Lung (tissue), 12 donors: ENCODE results near the gene TBC1D10B. TPM values are rescaled to one million over a fixed set of nuclear protein-coding genes. Genes with fewer than 3 reads are reported as not detected.

Source experiments
- ATAC-seq: fragments of 200-7000 bp; cut with Tn5 transposase; one replicate; pipeline ENCODE4 v1.9.1; 2020; ENCODE audit warnings: moderate number of reproducible peaks; ENCODE audit not compliant: insufficient read depth, low FRiP score
- DNase-seq, 3 donors: peaks; one replicate each; pipeline ENCODE4 v3.0.0-alpha.2; 2013 to 2017
- H3K27ac ChIP-seq, 2 donors: one replicate each; pipeline ENCODE4 v1.5.1; 2013; ENCODE audit warnings: mild to moderate bottlenecking in 2 of 2, moderate library complexity in 2 of 2, control low read depth in 1 of 2, inconsistent platforms in 1 of 2, low read depth in 1 of 2, low read length in 1 of 2
- H3K27me3 ChIP-seq, 3 donors: one replicate each; pipeline ENCODE4 v1.5.1; 2013; ENCODE audit warnings: low read length in 2 of 3; ENCODE audit not compliant: control insufficient read depth in 3 of 3, insufficient read depth in 3 of 3
- H3K36me3 ChIP-seq, 4 donors: one replicate each; pipeline ENCODE4 v1.5.1; 2013; ENCODE audit warnings: low read length in 4 of 4, mild to moderate bottlenecking in 1 of 4, moderate library complexity in 1 of 4; ENCODE audit not compliant: control insufficient read depth in 4 of 4, insufficient read depth in 4 of 4
- H3K4me1 ChIP-seq, 5 donors: one replicate each; pipeline ENCODE4 v1.5.1; 2013; ENCODE audit warnings: low read length in 5 of 5, mild to moderate bottlenecking in 2 of 5, moderate library complexity in 1 of 5; ENCODE audit not compliant: control insufficient read depth in 5 of 5, insufficient read depth in 5 of 5
- H3K4me3 ChIP-seq: one replicate; pipeline ENCODE4 v1.5.1; 2013; ENCODE audit warnings: mild to moderate bottlenecking, control low read depth, moderate library complexity
- H3K9ac ChIP-seq, 2 donors: one replicate each; pipeline ENCODE4 v1.5.1; 2013; ENCODE audit warnings: low read length in 2 of 2, control low read depth in 1 of 2; ENCODE audit not compliant: insufficient read depth in 1 of 2
- H3K9me3 ChIP-seq, 4 donors: one replicate each; pipeline ENCODE4 v1.5.1; 2013; ENCODE audit warnings: low read length in 3 of 4, mild to moderate bottlenecking in 1 of 4, moderate library complexity in 1 of 4; ENCODE audit not compliant: control insufficient read depth in 4 of 4, insufficient read depth in 3 of 4
- WGBS, 2 donors: extraction: QIAGEN DNeasy Blood & Tissue Kit; methylation state at CpG; one replicate each; pipeline ENCODE4 v1.1.7; 2013; 5-methylcytosine and 5-hydroxymethylcytosine counted together
- polyA plus RNA-seq, 2 donors: library from polyadenylated mRNA; stranded (reverse); fragments of 200-250 nt; gene quantifications; one replicate each; pipeline ENCODE4 v1.2.1, GENCODE V29; 2013
- total RNA-seq, 2 donors: library from RNA; depleted of rRNA in 1 of 2; stranded (reverse); fragments of >200 nt in 1 of 2; gene quantifications; one replicate each; pipeline ENCODE4 v1.2.1, GENCODE V29; 2014 to 2021
- TF ChIP-seq, protein P1 (sequence below): IDR thresholded peaks from 2 replicates; pipeline ENCODE4 v1.5.1; 2012; ENCODE audit warnings: mild to moderate bottlenecking; ENCODE audit errors: control extremely low read depth, extremely low read depth
- donor health status: control.
- donor health status: control.
- donor health status: Bipolar disorder and iron deficiency.
- donor health status: healthy.
- donor health status: DM: yes; HTN: yes; CAD: no.

Gene TBC1D10B
- total and polyA plus RNA-seq, 4 donors = 26.9 to 43.6 (median 29.8) TPM

DNA sequence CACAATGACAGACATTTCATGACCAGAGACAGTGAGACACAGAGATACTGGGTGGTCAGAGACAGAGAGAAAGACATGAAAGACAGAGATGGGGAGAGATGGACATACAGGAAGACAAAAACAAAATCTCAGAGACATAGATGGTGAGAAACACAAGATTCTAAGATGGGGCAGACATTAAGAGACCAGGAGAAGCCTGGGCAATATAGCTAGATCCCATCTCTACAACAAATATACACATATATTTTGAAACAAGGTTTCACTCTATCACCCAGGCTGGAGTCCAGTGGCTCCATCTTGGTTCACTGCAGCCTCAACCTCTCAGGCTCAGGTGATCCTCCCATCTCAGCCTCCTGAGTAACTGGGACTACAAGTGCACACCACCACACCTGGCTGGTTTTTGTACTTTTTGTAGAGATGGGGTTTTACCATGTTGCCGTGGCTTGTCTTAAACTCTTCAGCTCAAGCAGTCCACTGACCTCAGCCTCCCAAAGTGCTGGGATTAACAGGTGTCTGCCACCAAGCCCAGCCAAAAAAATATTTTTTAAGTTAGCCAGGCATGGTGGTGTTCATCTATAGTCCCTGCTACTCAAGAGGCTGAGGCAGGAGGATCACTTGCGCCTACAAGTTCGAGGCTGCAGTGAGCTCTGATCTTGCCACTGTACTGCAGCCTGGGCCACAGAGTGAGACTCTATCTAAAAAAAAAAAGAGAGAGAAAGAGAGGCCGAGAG, 9.9 kb upstream of the TBC1D10B start:
- no peaks in the 10 kb centered on the region for H3K36me3 ChIP-seq
- no peak overlapping the region for H3K9ac ChIP-seq
- 91 to 93% methylated on average over 4 of the region's 4 CpGs for WGBS, 2 donors
- H3K9me3 ChIP-seq = no peaks in the 10 kb centered on the region
- peaks cover 0 to 12% (median 5%) of the 10 kb centered on the region in 5 donors for H3K4me1 ChIP-seq
- DNase-seq = no peak
- H3K27me3 ChIP-seq = no peaks in the 10 kb centered on the region
- H3K27ac ChIP-seq = no peak overlapping the region
- TF ChIP-seq, protein P1, sequence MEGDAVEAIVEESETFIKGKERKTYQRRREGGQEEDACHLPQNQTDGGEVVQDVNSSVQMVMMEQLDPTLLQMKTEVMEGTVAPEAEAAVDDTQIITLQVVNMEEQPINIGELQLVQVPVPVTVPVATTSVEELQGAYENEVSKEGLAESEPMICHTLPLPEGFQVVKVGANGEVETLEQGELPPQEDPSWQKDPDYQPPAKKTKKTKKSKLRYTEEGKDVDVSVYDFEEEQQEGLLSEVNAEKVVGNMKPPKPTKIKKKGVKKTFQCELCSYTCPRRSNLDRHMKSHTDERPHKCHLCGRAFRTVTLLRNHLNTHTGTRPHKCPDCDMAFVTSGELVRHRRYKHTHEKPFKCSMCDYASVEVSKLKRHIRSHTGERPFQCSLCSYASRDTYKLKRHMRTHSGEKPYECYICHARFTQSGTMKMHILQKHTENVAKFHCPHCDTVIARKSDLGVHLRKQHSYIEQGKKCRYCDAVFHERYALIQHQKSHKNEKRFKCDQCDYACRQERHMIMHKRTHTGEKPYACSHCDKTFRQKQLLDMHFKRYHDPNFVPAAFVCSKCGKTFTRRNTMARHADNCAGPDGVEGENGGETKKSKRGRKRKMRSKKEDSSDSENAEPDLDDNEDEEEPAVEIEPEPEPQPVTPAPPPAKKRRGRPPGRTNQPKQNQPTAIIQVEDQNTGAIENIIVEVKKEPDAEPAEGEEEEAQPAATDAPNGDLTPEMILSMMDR = no peak
- no peak overlapping the region for H3K4me3 ChIP-seq
- ATAC-seq = no peak

DNA sequence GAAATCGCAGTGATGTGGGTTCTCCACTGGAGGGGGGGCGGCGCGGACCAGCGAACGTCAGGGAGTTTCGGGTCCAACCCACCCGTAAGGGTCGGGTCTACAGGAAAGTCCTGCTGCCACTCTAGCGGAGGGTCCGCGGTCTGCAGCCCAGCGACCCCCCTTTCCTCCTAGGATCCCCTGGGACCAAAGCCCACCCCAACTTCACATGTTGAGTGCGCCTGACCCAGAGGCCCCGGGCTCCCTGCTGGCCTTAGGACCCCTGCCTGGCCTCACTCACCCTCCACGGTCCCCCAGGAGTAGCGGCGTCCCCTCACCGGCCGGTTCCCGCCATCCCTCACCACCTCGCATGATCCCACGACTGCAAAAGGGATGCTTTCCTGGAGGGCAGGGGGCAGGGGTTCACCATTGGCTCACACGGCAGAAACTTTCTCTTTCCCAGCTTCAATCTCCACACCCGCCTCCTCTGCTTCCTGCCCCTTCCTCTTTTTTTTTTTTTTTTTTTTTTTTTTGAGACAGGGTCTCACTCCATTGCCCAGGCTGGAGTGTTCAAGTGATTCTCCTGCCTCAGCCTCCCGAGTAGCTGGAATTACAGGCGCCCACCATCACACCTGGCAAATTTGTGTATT, 9.0 kb upstream of the TBC1D10B start:
- TF ChIP-seq, protein P1 = no peak
- Histone ChIP-seq H3K9me3 (no peaks in the 10 kb centered on the region), H3K4me3 (peak overlapping the region; percentile 60), H3K27ac (peak overlapping the region; percentile 36 to 80), H3K4me1 (peaks cover 0 to 12% (median 5%) of the 10 kb centered on the region in 5 donors), H3K27me3 (no peaks in the 10 kb centered on the region), H3K9ac (peak overlapping the region in 1 of 2 donors; percentile 23), H3K36me3 (no peaks in the 10 kb centered on the region)
- 22 to 31% methylated on average over 26 to 27 of the region's 27 CpGs for WGBS, 2 donors
- DNase-seq (no peak), ATAC-seq (no peak)

DNA sequence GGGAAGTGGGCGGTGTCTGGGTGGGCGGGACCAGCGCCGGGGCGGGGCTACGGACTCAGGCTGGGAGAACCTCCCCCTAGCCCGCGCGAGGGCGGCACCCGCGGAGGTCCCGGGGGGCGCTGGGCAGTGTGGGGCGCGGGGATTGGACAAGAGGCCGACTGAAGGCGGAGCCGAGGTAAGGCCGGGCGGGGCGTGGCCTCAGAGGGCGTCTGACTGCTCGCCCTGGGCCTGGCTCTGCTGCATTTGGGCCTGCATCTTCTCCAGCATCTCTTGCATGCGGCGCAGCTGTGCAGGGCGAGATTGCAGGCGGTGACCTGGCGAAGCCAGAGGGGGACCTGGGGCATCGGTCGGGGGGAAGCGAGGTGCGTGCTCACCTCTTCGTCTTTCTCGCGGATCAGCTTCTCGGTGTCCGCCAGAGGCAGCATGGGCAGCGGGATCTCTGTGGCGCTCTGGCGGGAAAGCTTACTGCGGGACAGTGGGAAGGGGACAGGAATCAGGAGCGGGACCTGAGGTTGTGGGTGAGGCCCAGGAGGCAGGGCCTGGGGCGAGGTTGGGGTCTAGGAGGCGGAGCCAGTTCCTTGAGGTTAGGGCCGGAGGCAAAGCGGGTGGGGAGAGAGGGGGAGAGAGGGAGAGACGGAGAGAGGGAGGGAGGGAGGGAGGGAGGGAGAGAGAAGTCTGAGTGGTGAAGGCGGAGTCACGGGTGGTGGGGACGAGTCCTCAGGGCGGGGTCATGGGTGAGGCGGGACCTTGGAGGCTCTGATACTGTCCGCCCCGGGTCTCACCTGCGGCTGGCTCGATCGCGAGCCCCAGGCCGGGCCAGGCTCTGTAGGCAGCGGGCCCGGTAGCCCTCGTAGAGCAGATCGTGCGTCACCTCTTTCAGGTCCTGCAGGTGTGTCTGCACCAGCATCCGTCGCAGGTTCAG, 8.2 kb upstream of the TBC1D10B start:
- TF ChIP-seq, protein P1 = no peak
- no peaks in the 10 kb centered on the region for H3K9me3 ChIP-seq
- no peaks in the 10 kb centered on the region for H3K36me3 ChIP-seq
- peak overlapping the region; percentile 92 to 98 for H3K27ac ChIP-seq
- peak overlapping the region; percentile 38 to 93 for H3K9ac ChIP-seq
- ATAC-seq (peak; percentile 98), DNase-seq (peak; percentile 99)
- H3K4me3 ChIP-seq = peak overlapping the region; percentile 60
- 1% methylated on average over 62 to 67 of the region's 67 CpGs for WGBS, 2 donors
- no peaks in the 10 kb centered on the region for H3K27me3 ChIP-seq
- H3K4me1 ChIP-seq = peaks cover 0 to 8% (median 5%) of the 10 kb centered on the region in 5 donors
